ENCODE data around the gene SPACA4.

- TF ChIP-seq E2F8 (IDR thresholded peaks at IDR 0.05; ENCODE audit: low read depth, partially characterized antibody), result no peak
- TF ChIP-seq POLR2AphosphoS5 (IDR thresholded peaks at IDR 0.05; ENCODE audit: control insufficient read depth, insufficient read depth, low read depth, low read length), result no peak
- TF ChIP-seq SMAD4 (CRISPR knock-in tag; conservative IDR thresholded peaks at IDR 0.05), result no peak
- TF ChIP-seq MTA1 (IDR thresholded peaks at IDR 0.05; ENCODE audit: borderline replicate concordance), result no peak
- no peak for TF ChIP-seq NBN (IDR thresholded peaks at IDR 0.05; ENCODE audit: low read depth)
- peak; percentile 79 to 87 (median 81) for TF ChIP-seq CTCF (IDR thresholded peaks at IDR 0.05 in 2 of 3, conservative IDR thresholded peaks at IDR 0.05 in 1 of 3; ENCODE audit: insufficient read depth in 2 of 3, low read depth in 1 of 3, low read length in 3 of 3)
- TF ChIP-seq ZNF24 (IDR thresholded peaks at IDR 0.05), result no peak
- no peak for TF ChIP-seq ZZZ3 (IDR thresholded peaks at IDR 0.05)
- TF ChIP-seq ATF7 (IDR thresholded peaks at IDR 0.05), result no peak; the same call in 1 of the 2 replicates
- no peak for TF ChIP-seq BCLAF1 (IDR thresholded peaks at IDR 0.05; ENCODE audit: borderline replicate concordance in 1 of 2, control insufficient read depth in 1 of 2, low read depth in 2 of 2, low read length in 1 of 2)
Observed at GRCh38 chr19:48608798-48609263, 2.3 kb downstream of the SPACA4 start.
